Uterus (tissue), 2 donors: ENCODE results near the gene PRKG1.

Experiments
- POLR2A ChIP-seq, 2 donors: fragments of 450-650 bp; IDR thresholded peaks; one replicate each; pipeline ENCODE4 v1.6.1; 2016; ENCODE audit warnings: antibody characterized with exemption in 2 of 2, mild to moderate bottlenecking in 1 of 2, moderate library complexity in 1 of 2
- TF ChIP-seq, protein P1 (sequence below), 4 experiments: fragments of 200-600 bp in 2 of 4; fragments of 450-650 bp in 2 of 4; sonication (generic) in 2 of 4; IDR thresholded peaks; one replicate each; pipeline ENCODE4 v1.5.1; 2016 to 2019; ENCODE audit warnings: antibody characterized with exemption in 4 of 4, mild to moderate bottlenecking in 2 of 4, moderate library complexity in 1 of 4

DNA sequence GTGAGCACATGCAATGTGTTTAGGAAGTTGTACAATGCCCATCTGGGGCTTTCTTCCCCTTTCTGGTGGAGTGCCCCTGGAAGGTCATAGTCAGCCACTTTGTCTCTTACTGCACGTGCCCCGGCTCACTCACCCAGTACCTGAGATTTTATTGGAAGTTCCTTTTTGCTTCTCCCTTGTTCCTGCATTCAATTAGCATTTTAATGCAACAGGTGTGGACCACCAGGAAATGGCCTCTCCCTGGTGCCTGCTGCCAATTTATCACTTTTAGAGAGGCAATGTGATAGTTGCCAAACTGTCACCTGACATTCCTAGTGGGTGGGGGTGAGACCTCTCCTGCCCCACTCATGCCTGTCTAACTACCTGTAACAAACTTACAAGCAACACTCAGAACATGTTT lies 946.4 kb downstream of the PRKG1 start:
- TF ChIP-seq, protein P1, sequence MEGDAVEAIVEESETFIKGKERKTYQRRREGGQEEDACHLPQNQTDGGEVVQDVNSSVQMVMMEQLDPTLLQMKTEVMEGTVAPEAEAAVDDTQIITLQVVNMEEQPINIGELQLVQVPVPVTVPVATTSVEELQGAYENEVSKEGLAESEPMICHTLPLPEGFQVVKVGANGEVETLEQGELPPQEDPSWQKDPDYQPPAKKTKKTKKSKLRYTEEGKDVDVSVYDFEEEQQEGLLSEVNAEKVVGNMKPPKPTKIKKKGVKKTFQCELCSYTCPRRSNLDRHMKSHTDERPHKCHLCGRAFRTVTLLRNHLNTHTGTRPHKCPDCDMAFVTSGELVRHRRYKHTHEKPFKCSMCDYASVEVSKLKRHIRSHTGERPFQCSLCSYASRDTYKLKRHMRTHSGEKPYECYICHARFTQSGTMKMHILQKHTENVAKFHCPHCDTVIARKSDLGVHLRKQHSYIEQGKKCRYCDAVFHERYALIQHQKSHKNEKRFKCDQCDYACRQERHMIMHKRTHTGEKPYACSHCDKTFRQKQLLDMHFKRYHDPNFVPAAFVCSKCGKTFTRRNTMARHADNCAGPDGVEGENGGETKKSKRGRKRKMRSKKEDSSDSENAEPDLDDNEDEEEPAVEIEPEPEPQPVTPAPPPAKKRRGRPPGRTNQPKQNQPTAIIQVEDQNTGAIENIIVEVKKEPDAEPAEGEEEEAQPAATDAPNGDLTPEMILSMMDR (IDR thresholded peaks at IDR 0.05): no peak
- TF ChIP-seq POLR2A (IDR thresholded peaks at IDR 0.05): no peak
